Cardiac muscle cell (in vitro differentiated cells and primary cell): ENCODE data around the gene CCDC141. TPM values are rescaled to one million over a fixed set of nuclear protein-coding genes. Genes with fewer than 3 reads are reported as not detected.

ENCODE experiments used
- DNase-seq, 2 donors: peaks; one replicate each; pipeline versions ENCODE4 v3.0.0 to v3.0.0-alpha.2; 2010 to 2017; ENCODE audit warnings: low read depth in 1 of 2, low spot score in 1 of 2
- H3K27ac ChIP-seq: fragments of 200-600 bp; sonication (generic); 2 replicates; pipeline ENCODE4 v1.5.1; 2016
- H3K27me3 ChIP-seq: fragments of 200-600 bp; sonication (generic); 2 replicates; pipeline ENCODE4 v1.6.0; 2016; ENCODE audit warnings: control low read depth
- H3K36me3 ChIP-seq: fragments of 200-600 bp; sonication (generic); 2 replicates; pipeline ENCODE4 v1.5.1; 2016; ENCODE audit warnings: control low read depth
- H3K4me1 ChIP-seq: fragments of 200-600 bp; sonication (generic); 2 replicates; pipeline ENCODE4 v1.8.1; 2017; ENCODE audit warnings: low read depth, mild to moderate bottlenecking, mixed run types
- H3K4me3 ChIP-seq: fragments of 200-600 bp; sonication (generic); 2 replicates; pipeline ENCODE4 v1.5.1; 2016; ENCODE audit warnings: mild to moderate bottlenecking
- H3K9me3 ChIP-seq: fragments of 200-600 bp; sonication (generic); 2 replicates; pipeline ENCODE4 v1.5.1; 2017; ENCODE audit warnings: low read depth, mild to moderate bottlenecking, control low read depth
- polyA plus RNA-seq: library from polyadenylated mRNA; unstranded; fragments of >200 nt; fragmentation: Nextera tagmentation; extraction: Ambion mirVana; gene quantifications from 2 replicates; pipeline ENCODE4 v1.2.1, GENCODE V29; 2016
- total RNA-seq: library from RNA; depleted of rRNA; stranded (reverse); fragments of >200 nt; gene quantifications from 2 replicates; pipeline ENCODE4 v1.2.3, GENCODE V29; 2016
- TF ChIP-seq, protein P1 (sequence below): IDR thresholded peaks from 2 replicates; pipeline ENCODE4 v1.5.1; 2012; ENCODE audit warnings: low read depth, mild to moderate bottlenecking, low read length

The CCDC141 gene
- total and polyA plus RNA-seq, 2 experiments from 2014 or later = 134 to 213 TPM

DNA sequence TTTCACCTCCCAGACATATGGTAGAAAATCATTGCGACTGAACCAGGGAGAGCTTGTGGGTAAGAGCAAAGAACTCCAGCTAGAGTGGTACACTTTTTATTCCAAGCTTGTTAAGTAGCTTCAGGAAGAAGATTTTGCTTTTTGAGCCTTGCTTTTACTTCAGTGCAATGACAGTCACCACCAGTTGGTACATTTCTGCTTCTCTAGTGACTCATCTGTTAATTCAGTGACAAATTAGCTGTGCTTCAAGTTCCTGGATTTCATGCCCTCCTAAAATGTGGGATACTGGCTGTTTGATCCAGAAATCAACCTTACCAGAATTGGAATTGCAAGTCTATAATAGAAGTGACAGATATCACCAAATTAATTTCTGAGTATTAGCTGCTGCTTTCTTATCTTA lies 125.1 kb downstream of the CCDC141 start:
- no peaks in the 10 kb centered on the region for H3K9me3 ChIP-seq
- DNase-seq = no peak
- TF ChIP-seq, protein P1, sequence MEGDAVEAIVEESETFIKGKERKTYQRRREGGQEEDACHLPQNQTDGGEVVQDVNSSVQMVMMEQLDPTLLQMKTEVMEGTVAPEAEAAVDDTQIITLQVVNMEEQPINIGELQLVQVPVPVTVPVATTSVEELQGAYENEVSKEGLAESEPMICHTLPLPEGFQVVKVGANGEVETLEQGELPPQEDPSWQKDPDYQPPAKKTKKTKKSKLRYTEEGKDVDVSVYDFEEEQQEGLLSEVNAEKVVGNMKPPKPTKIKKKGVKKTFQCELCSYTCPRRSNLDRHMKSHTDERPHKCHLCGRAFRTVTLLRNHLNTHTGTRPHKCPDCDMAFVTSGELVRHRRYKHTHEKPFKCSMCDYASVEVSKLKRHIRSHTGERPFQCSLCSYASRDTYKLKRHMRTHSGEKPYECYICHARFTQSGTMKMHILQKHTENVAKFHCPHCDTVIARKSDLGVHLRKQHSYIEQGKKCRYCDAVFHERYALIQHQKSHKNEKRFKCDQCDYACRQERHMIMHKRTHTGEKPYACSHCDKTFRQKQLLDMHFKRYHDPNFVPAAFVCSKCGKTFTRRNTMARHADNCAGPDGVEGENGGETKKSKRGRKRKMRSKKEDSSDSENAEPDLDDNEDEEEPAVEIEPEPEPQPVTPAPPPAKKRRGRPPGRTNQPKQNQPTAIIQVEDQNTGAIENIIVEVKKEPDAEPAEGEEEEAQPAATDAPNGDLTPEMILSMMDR = no peak
- H3K27me3 ChIP-seq = no peaks in the 10 kb centered on the region
- H3K4me3 ChIP-seq = no peak overlapping the region
- H3K4me1 ChIP-seq = peaks cover 32% of the 10 kb centered on the region
- peak overlapping the region; percentile 74 for H3K27ac ChIP-seq
- H3K36me3 ChIP-seq = peaks cover 54% of the 10 kb centered on the region

- H3K9me3 ChIP-seq = no peaks in the 10 kb centered on the region
- no peak for DNase-seq
- H3K4me3 ChIP-seq = no peak overlapping the region
- H3K27me3 ChIP-seq = no peaks in the 10 kb centered on the region
- peaks cover 37% of the 10 kb centered on the region for H3K4me1 ChIP-seq
- H3K27ac ChIP-seq = peak overlapping the region; percentile 24
- H3K36me3 ChIP-seq = peaks cover 55% of the 10 kb centered on the region
- TF ChIP-seq, protein P1 = no peak
Measured at GRCh38 chr2:178923546-178923945, 126.4 kb downstream of the CCDC141 start.

DNA sequence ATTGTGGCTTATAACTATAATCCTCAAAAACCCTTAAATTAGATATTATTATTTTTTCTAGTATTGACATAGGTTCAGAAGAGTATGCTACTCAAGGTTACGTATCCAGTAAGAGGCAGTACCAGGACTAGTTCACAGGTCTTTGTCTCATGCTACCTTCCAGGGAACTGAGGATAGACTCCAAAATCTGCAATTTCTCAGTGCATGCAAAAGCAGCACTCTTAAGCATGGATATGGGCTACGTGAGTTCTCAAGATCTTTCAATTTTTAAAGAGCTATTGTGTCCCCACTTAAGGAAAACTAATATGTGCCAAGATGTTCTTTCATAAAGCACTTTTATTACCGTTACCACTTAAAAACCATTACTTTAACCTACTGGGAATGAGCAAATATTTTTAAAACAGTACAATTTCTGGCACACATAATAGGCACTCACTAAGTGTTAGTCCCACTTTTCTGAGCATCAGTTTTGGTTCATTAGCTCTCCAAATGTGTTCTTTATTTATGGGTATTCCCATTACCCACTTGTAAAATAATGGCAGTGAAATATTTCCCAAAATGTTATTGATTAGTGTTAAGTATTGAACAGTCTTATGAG lies 128.9 kb downstream of the CCDC141 start:
- Histone ChIP-seq H3K9me3 (no peaks in the 10 kb centered on the region), H3K27ac (no peak overlapping the region), H3K4me3 (no peak overlapping the region), H3K4me1 (peaks cover 35% of the 10 kb centered on the region), H3K36me3 (peaks cover 62% of the 10 kb centered on the region), H3K27me3 (no peaks in the 10 kb centered on the region)
- TF ChIP-seq, protein P1 = no peak
- no peak for DNase-seq

DNA sequence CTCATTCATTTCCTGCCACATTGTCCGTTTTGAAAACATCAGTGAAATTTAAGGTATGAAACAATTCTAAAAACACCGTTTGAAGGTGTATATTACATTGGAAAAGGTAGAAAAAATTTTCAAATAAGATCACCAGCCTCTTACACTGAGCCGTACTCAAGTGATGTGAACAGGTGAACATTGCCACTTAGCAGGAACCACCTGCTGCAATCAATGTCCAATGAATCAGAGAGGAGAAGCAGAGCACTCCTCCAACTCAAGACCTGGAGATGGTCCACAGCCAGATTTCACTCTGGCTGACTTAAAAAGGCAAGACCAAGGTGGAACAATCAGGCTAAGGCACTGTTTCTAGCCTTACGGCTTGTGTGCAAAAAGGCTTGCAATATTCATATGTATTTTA lies 132.4 kb downstream of the CCDC141 start:
- Histone ChIP-seq H3K27me3 (no peaks in the 10 kb centered on the region), H3K4me3 (no peak overlapping the region), H3K36me3 (peaks cover 69% of the 10 kb centered on the region), H3K27ac (peak overlapping the region; percentile 81), H3K9me3 (no peaks in the 10 kb centered on the region), H3K4me1 (peaks cover 16% of the 10 kb centered on the region)
- no peak for DNase-seq
- TF ChIP-seq, protein P1 = no peak

DNA sequence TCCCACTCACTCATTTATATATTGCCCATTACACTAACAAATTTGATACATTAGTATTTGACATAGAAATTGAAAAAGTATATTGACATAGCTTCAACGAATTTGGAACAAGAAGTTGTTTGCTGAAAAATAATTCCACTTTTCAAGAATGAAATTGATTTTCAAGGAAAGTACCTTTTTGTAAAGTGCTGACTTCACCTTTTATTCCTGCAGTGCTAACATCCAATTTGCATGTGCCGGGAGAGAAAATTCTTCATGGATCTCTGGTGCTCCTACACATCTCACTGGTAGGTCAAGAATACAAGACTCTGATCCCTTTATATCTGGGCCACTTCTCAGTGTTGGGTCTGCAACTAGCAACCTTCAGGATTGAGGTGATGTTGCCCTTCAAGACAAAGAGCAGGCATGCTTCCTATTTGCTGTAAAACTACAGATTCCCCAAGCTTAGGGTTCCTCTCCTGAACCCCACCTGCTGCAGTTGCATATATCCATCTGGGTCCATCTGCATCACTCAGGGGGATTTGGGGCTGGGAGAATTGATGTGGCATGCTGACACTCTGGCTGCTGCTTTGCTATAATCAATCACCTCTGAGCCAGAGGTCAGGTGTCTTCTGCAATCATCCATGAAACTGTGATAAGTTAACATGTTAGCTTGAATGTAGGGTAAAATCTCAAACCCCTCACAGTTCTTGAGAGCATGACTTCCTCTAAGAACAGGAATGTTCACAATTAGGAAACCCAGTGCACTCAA lies 134.3 kb downstream of the CCDC141 start:
- H3K27me3 ChIP-seq = no peaks in the 10 kb centered on the region
- H3K4me1 ChIP-seq = peaks cover 12% of the 10 kb centered on the region
- no peak overlapping the region for H3K4me3 ChIP-seq
- peaks cover 62% of the 10 kb centered on the region for H3K36me3 ChIP-seq
- DNase-seq = no peak
- TF ChIP-seq, protein P1 = no peak
- peak overlapping the region; percentile 53 for H3K27ac ChIP-seq
- no peaks in the 10 kb centered on the region for H3K9me3 ChIP-seq
